GM13977 (cell line): ENCODE results near the gene ATP6AP1.

ENCODE experiments used
- DNase-seq: peaks from one replicate; pipeline ENCODE4 v3.0.0; 2012; ENCODE audit warnings: low spot score
- CTCF ChIP-seq: IDR thresholded peaks from 2 replicates; pipeline ENCODE4 v1.5.1; 2012; ENCODE audit warnings: mild to moderate bottlenecking, control low read depth; ENCODE audit not compliant: insufficient read depth; ENCODE audit errors: extremely low read depth, missing control alignments
- in situ Hi-C: fragments of 300-500 bp; cut with MboI; formaldehyde crosslinking; loops from one replicate; pipeline ENCODE4 v1.12.0; 2022; ENCODE audit warnings: low sequenced_read_pairs, low pct_unique_long_range_greater_than_20kb, mixed read lengths, inconsistent platforms; ENCODE audit not compliant: unreplicated experiment

The ATP6AP1 gene

GRCh38 chrX:154460326-154460725 is 31.8 kb downstream of the ATP6AP1 start:
- no peak for DNase-seq
- in situ Hi-C loops, result no loop called here

GRCh38 chrX:154462396-154462795 is 33.9 kb downstream of the ATP6AP1 start:
- no peak for TF ChIP-seq CTCF
- in situ Hi-C loops, result no loop called here
- DNase-seq, result no peak

More at GRCh38 chrX:154460326-154460725, 31.8 kb downstream of the ATP6AP1 start:
- TF ChIP-seq CTCF, result no peak

- TF ChIP-seq CTCF, result no peak
- in situ Hi-C loops, result no loop called here
- no peak for DNase-seq
Measured at GRCh38 chrX:154463611-154464220, 35.2 kb downstream of the ATP6AP1 start.

- in situ Hi-C loops, result no loop called here
- DNase-seq, result no peak
- TF ChIP-seq CTCF, result no peak
Measured at GRCh38 chrX:154464806-154465365, 36.4 kb downstream of the ATP6AP1 start.

GRCh38 chrX:154465601-154466000 is 37.1 kb downstream of the ATP6AP1 start:
- in situ Hi-C loops, result no loop called here
- DNase-seq, result no peak
- no peak for TF ChIP-seq CTCF

GRCh38 chrX:154466036-154466435 is 37.6 kb downstream of the ATP6AP1 start:
- DNase-seq, result no peak
- no peak for TF ChIP-seq CTCF
- in situ Hi-C loops, result no loop called here
